Adrenal gland (tissue), 5 donors: ENCODE results near the gene ETV6.

Experiments used
- CTCF ChIP-seq, 6 experiments: fragments of 450-650 bp in 4 of 6; fragments of 200-600 bp in 2 of 6; sonication (generic) in 1 of 6; IDR thresholded peaks; 1 replicate in 5 of 6; 2 replicates in 1 of 6; pipeline versions ENCODE4 v1.5.1 to v1.8.0; 2016 to 2021; ENCODE audit warnings: antibody characterized with exemption in 6 of 6, mild to moderate bottlenecking in 2 of 6, moderate library complexity in 1 of 6
- POLR2A ChIP-seq, 2 donors: fragments of 450-650 bp; IDR thresholded peaks; one replicate each; pipeline ENCODE4 v1.6.1; 2017; ENCODE audit warnings: antibody characterized with exemption in 2 of 2, mild to moderate bottlenecking in 2 of 2, moderate library complexity in 1 of 2
- donor health status: DM: no; HTN: no; CAD: no.

DNA sequence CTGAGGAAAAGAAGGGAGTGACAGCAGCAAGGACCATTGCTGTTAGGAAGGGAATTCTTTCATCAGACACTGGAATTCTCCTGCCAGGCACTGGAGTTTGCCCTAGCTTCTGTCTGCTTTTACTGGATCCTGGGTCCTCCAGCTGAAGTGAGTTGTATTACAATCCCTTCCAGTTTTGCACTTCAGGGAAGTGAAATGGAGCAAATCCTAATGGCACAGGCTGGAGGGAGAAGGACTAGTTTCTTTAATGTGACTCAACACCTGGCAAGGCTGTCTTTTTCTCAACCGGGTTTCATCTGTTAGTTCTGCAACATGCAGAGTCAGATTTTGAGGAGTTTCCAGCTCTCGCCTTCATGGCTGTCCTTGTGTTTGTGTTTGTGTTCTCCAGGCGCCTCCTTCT, 45.8 kb downstream of the ETV6 start:
- TF ChIP-seq POLR2A (IDR thresholded peaks at IDR 0.05) (no peak), CTCF (IDR thresholded peaks at IDR 0.05) (no peak)
